ENCODE data around the gene NCOR2. TPM values are rescaled to one million over a fixed set of nuclear protein-coding genes. Genes with fewer than 3 reads are reported as not detected.

Gene NCOR2
- total RNA-seq, 3 donors from 2014 or later (not counting 1 experiment from before 2014, with no cell fraction given) = 109 to 126 (median 125) TPM

GRCh38 chr12:124563401-124563800 is 4.0 kb downstream of the NCOR2 start:
- H3K27me3 Mint-ChIP-seq (ENCODE audit: low read depth in 2 of 2) = no peaks in the 10 kb centered on the region

DNA sequence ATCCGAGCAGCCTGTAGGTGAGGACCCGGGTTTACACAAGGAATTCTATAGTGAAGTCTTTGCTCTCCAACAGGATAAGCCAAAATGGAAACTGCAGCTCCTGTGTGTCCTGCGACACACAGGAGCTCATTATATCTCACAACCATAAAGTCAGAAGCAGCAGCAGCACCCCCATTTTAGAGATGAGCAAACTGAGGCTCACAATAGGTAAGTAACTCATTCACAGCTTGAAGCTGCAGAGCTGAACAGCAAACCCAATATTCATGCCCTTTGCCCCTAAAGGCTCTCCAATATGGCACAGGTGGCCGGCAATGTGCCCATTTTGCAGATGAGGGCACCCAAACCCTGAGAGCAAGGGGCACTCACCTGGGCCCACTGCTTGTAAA is 4.6 kb downstream of the NCOR2 start:
- no peaks in the 10 kb centered on the region for H3K27me3 Mint-ChIP-seq (ENCODE audit: low read depth in 2 of 2)
- peaks cover 12 to 31% of the 10 kb centered on the region in 2 donors for H3K4me1 Mint-ChIP-seq
- H3K36me3 Mint-ChIP-seq = no peaks in the 10 kb centered on the region
- H3K9me3 ChIP-seq (ENCODE audit: control insufficient read depth, insufficient read depth, low read length) = no peaks in the 10 kb centered on the region
- 96% methylated on average over 4 of the region's 4 CpGs for WGBS (ENCODE audit: insufficient coverage)
- H3K27ac Mint-ChIP-seq = no peak overlapping the region
- intact Hi-C loops (cut with micrococcal nuclease) = no loop called here
- H3K4me1 ChIP-seq (ENCODE audit: control insufficient read depth, insufficient read depth, low read length) = peaks cover 21% of the 10 kb centered on the region
- H3K27ac ChIP-seq (ENCODE audit: low read length) = no peak overlapping the region
- H3K4me3 Mint-ChIP-seq = no peak overlapping the region
- no peak overlapping the region for H3K4me3 ChIP-seq (ENCODE audit: low read length)
- H3K9me3 Mint-ChIP-seq = no peaks in the 10 kb centered on the region
- no peaks in the 10 kb centered on the region for H3K27me3 ChIP-seq (ENCODE audit: control insufficient read depth, insufficient read depth, low read length)
- H3K36me3 ChIP-seq (ENCODE audit: control insufficient read depth, insufficient read depth, low read length) = peaks cover 2% of the 10 kb centered on the region
- no peak for ATAC-seq
- DNase-seq = no peak
- no peak for TF ChIP-seq CTCF (IDR thresholded peaks at IDR 0.05)

More at GRCh38 chr12:124563401-124563800, 4.0 kb downstream of the NCOR2 start:
- H3K4me3 ChIP-seq (ENCODE audit: low read length) = no peak overlapping the region
- no peak overlapping the region for H3K27ac ChIP-seq (ENCODE audit: low read length)
- Mint-ChIP-seq H3K4me3 (no peak overlapping the region), H3K36me3 (no peaks in the 10 kb centered on the region), H3K27ac (no peak overlapping the region), H3K4me1 (peaks cover 17 to 35% of the 10 kb centered on the region in 2 donors), H3K9me3 (no peaks in the 10 kb centered on the region)
- DNase-seq (no peak), ATAC-seq (no peak)
- TF ChIP-seq CTCF (IDR thresholded peaks at IDR 0.05) = no peak
- H3K9me3 ChIP-seq (ENCODE audit: control insufficient read depth, insufficient read depth, low read length) = no peaks in the 10 kb centered on the region
- H3K36me3 ChIP-seq (ENCODE audit: control insufficient read depth, insufficient read depth, low read length) = peaks cover 2% of the 10 kb centered on the region
- WGBS (ENCODE audit: insufficient coverage) = 89% methylated on average over 11 of the region's 11 CpGs
- intact Hi-C loops (cut with micrococcal nuclease) = no loop called here
- no peaks in the 10 kb centered on the region for H3K27me3 ChIP-seq (ENCODE audit: control insufficient read depth, insufficient read depth, low read length)
- peaks cover 27% of the 10 kb centered on the region for H3K4me1 ChIP-seq (ENCODE audit: control insufficient read depth, insufficient read depth, low read length)

GRCh38 chr12:124562018-124562795 is 5.2 kb downstream of the NCOR2 start:
- 76% methylated on average over 18 of the region's 18 CpGs for WGBS (ENCODE audit: insufficient coverage)
- ATAC-seq (no peak), DNase-seq (no peak)
- H3K4me3 Mint-ChIP-seq = no peak overlapping the region
- peaks cover 19% of the 10 kb centered on the region for H3K4me1 ChIP-seq (ENCODE audit: control insufficient read depth, insufficient read depth, low read length)
- no peaks in the 10 kb centered on the region for H3K9me3 Mint-ChIP-seq
- H3K27me3 Mint-ChIP-seq (ENCODE audit: low read depth in 2 of 2) = no peaks in the 10 kb centered on the region
- intact Hi-C loops (cut with micrococcal nuclease) = no loop called here
- no peaks in the 10 kb centered on the region for H3K36me3 Mint-ChIP-seq
- H3K4me3 ChIP-seq (ENCODE audit: low read length) = no peak overlapping the region
- H3K36me3 ChIP-seq (ENCODE audit: control insufficient read depth, insufficient read depth, low read length) = peaks cover 2% of the 10 kb centered on the region
- H3K27ac ChIP-seq (ENCODE audit: low read length) = no peak overlapping the region
- peaks cover 12 to 29% of the 10 kb centered on the region in 2 donors for H3K4me1 Mint-ChIP-seq
- H3K27me3 ChIP-seq (ENCODE audit: control insufficient read depth, insufficient read depth, low read length) = no peaks in the 10 kb centered on the region
- H3K9me3 ChIP-seq (ENCODE audit: control insufficient read depth, insufficient read depth, low read length) = no peaks in the 10 kb centered on the region
- no peak for TF ChIP-seq CTCF (IDR thresholded peaks at IDR 0.05)
- no peak overlapping the region for H3K27ac Mint-ChIP-seq

GRCh38 chr12:124561231-124561630 is 6.2 kb downstream of the NCOR2 start:
- no peaks in the 10 kb centered on the region for H3K36me3 Mint-ChIP-seq
- peaks cover 12 to 27% of the 10 kb centered on the region in 2 donors for H3K4me1 Mint-ChIP-seq
- Histone ChIP-seq H3K27ac (ENCODE audit: low read length) (no peak overlapping the region), H3K36me3 (ENCODE audit: control insufficient read depth, insufficient read depth, low read length) (peaks cover 2% of the 10 kb centered on the region), H3K9me3 (ENCODE audit: control insufficient read depth, insufficient read depth, low read length) (no peaks in the 10 kb centered on the region), H3K4me3 (ENCODE audit: low read length) (no peak overlapping the region), H3K27me3 (ENCODE audit: control insufficient read depth, insufficient read depth, low read length) (no peaks in the 10 kb centered on the region), H3K4me1 (ENCODE audit: control insufficient read depth, insufficient read depth, low read length) (peaks cover 19% of the 10 kb centered on the region)
- ATAC-seq = no peak
- H3K27me3 Mint-ChIP-seq (ENCODE audit: low read depth in 2 of 2) = no peaks in the 10 kb centered on the region
- DNase-seq = no peak
- 62% methylated on average over 9 of the region's 10 CpGs for WGBS (ENCODE audit: insufficient coverage)
- H3K9me3 Mint-ChIP-seq = no peaks in the 10 kb centered on the region
- no peak overlapping the region for H3K4me3 Mint-ChIP-seq
- TF ChIP-seq CTCF (IDR thresholded peaks at IDR 0.05) = no peak
- no peak overlapping the region for H3K27ac Mint-ChIP-seq
- intact Hi-C loops (cut with micrococcal nuclease) = no loop called here
